ENCODE measurements around the gene TRMT112.
A peak's percentile ranks its signal among the peaks of the same experiment; 100 is the strongest.

Gene TRMT112

DNA sequence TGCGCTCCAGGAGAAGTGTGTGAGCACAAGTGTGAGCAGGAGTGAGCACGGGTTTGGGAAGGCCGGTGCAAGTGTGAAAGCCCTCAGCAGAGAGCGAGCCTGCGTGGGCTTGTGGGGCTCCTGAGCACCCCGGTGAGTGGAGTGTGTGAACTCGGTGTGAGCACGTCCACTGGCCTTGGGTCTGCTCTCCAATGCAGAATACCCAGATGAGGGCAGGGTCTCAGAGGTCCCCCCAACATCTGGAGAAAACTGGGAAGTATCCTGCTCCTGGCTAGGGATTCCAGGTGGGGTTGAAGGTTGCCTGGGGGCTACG is 10.8 kb downstream of the TRMT112 start:
- no peak for DNase-seq

DNA sequence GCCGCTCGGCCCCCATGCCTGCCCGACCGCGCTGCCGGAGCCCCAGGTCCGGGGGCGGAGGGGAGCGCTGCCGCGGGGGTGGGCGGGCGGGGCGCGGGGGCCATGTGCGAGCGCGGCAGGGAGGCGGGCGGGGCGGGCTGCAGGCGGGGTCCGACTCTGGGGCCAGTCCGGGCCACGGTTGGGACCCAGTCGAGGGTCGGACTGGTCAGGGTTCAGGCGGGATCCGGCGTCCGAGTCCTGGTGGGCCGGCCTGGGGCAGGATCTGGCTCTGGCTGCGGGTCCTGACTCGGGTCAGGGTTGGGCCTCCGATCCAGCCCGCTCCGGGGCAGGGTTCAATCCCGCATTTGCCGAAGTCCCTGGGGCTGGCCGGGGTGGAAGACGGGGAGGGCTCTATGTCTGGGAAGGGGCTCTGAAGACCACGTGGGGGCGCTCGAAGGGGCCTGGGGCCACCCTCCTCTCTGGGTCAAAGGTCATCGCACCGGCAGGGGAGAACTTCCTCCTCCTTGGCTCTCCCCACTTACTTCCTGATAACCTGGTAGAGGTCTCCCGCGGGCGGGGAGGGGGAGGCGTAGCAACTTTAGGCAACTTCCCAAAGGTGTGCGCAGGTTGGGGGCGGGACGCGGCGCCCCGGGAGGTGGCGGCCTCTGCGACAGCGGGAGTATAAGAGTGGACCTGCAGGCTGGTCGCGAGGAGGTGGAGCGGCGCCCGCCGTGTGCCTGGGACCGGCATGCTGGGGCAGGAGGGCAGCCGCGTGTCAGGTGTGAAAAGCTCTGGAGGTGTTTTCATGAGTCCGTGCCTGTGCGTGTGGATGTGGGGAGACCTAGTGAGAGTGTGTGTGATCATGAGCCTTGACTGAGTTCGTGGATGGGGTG is 11.4 kb downstream of the TRMT112 start:
- DNase-seq: peak; percentile 75 to 76

DNA sequence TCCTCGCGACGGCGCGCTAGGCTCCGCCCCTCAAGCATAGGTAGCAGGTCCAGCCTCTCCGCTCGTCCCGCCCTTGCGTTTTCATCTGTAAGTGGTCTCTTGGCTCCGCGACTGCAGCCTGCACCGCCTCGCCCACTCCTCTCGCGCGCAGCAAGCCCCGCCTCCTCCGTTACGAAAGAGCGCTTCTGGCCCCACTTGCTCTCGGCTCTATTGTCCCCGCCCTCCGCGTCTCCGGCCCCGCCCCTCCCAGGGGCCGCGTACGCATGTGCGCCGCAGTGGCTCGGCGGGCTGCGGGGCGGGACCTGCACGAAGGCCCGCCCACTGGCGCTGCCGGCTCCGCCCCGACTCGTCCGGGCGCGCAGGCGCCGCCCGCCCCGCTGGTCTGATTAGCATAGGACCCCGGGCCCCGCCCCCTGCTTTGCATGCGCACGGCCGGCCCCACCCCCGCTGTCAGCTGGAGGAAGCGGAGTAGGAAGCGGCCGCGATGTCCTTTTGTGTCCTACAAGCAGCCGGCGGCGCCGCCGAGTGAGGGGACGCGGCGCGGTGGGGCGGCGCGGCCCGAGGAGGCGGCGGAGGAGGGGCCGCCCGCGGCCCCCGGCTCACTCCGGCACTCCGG is 12.2 kb downstream of the TRMT112 start, which contains the start of gene ESRRA:
Gene ESRRA, plus strand, starts transcription at position 450 of the 616 bp plus-strand sequence. CDS start 1,656 bp downstream, outside the sequence.
- DNase-seq: peak; percentile 100

GRCh38 chr11:64304316-64305072 is 12.9 kb downstream of the TRMT112 start:
- DNase-seq: peak; percentile 98 to 99

- no peak for DNase-seq
Observed at GRCh38 chr11:64304032-64304315, 13.4 kb downstream of the TRMT112 start.

- DNase-seq: no peak
Observed at GRCh38 chr11:64303109-64304031, 14.0 kb downstream of the TRMT112 start.

- DNase-seq: no peak
Observed at GRCh38 chr11:64299847-64300648, 17.3 kb downstream of the TRMT112 start, which contains the start of gene CATSPERZ. Gene CATSPERZ, plus strand, starts transcription at chr11:64300358. Its CDS starts 53 bp downstream, at chr11:64300411.

GRCh38 chr11:64298966-64299846 is 18.2 kb downstream of the TRMT112 start:
- DNase-seq: no peak

- DNase-seq: no peak
Observed at GRCh38 chr11:64297699-64298358, 19.5 kb downstream of the TRMT112 start.

- no peak for DNase-seq
Observed at GRCh38 chr11:64296830-64297698, 20.3 kb downstream of the TRMT112 start.

GRCh38 chr11:64296236-64296635 is 21.1 kb downstream of the TRMT112 start:
- no peak for DNase-seq

GRCh38 chr11:64295760-64296159 is 21.6 kb downstream of the TRMT112 start:
- DNase-seq: no peak

DNA sequence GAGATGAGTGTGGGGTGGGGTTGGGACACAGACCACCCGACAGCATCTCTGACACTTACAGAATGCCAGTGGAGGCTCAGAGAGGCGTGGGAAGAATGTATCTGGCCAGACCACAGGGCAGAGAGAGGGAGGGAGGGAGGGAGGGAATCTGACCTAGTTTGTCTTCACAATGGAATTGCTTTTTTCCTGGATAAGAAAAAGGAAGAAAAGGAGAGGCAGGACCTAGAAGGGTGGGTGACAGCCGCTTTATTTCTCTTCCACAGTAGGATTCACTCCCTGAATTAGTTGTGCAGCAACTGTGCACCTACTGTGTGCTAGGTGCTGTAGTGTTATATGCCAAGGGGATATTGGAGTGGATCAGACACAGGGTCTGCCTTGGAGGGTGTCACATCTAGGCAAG is 22.6 kb downstream of the TRMT112 start:
- DNase-seq: no peak

DNA sequence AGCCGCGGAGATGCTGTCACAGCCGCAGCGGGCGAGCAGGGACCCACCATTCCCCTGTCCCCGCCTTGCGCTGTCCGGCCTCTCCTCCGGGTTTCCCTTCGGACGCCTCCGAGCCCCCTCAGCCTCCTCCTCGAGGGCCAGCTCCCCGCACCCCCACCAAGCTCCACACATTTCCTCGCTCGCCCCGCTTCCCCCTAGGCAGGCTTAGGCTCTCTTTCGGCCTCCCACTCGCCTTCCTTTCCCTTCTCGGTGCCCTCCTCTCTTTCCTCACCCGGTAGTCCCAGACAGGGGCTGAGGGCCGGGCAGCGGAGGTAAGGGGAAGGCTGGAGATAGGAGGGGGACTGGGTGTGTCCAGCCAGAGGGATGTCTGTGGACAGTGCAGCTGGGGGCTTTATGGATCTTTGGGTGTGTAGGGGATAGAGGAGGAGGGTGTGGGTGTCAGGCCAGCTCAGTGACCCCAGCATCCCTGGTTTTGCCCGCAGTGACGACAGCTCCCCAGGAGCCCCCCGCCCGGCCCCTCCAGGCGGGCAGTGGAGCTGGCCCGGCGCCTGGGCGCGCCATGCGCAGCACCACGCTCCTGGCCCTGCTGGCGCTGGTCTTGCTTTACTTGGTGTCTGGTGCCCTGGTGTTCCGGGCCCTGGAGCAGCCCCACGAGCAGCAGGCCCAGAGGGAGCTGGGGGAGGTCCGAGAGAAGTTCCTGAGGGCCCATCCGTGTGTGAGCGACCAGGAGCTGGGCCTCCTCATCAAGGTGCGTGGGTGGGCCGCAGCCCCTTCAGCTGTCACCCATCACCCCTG is 24.7 kb downstream of the TRMT112 start:
- no peak for DNase-seq

- no peak for DNase-seq
Observed at GRCh38 chr11:64291752-64292459, 25.5 kb downstream of the TRMT112 start.

- no peak for DNase-seq
Observed at GRCh38 chr11:64291262-64291751, 26.1 kb downstream of the TRMT112 start, which contains the start of gene KCNK4. Gene KCNK4, plus strand, starts transcription at chr11:64291302. Its CDS starts 1,717 bp downstream, at chr11:64293019.

Data from stimulated activated CD4-positive, alpha-beta T cell treated with anti-CD3 and anti-CD28 coated beads, Interleukin-2, amount 100 ng/mL, for 24 hours (primary cell).